Activated T-helper 2 cell treated with anti-CD3 and anti-CD28 coated beads, Interferon-gamma antibody, Interleukin-2, Interleukin-4, amounts not matched to agents 10 μg/mL and 5 μg/mL and 100 μg/mL, durations not matched to agents 14 hours and 24 hours and 36 hours (primary cell): Measurements from ENCODE around the gene EXOSC3. TPM values are rescaled to one million over a fixed set of nuclear protein-coding genes. Genes with fewer than 3 reads are reported as not detected.
"Not testable (repeated sequence)": the region's sequence is repeated elsewhere in the genome, so short reads cannot be mapped to it uniquely, and the experiment has no call there.

Experiments
- DNase-seq: peaks from one replicate; pipeline ENCODE4 v3.0.0; 2021; ENCODE audit warnings: low spot score
- H3K27ac Mint-ChIP-seq: one replicate; pipeline ENCODE4 v1.8.0; 2021; ENCODE audit warnings: mixed read lengths
- H3K27me3 Mint-ChIP-seq: one replicate; pipeline ENCODE4 v1.8.0; 2021; ENCODE audit warnings: low read depth, mixed read lengths
- H3K36me3 Mint-ChIP-seq: one replicate; pipeline ENCODE4 v1.8.0; 2021; ENCODE audit warnings: low read depth, mixed read lengths
- H3K4me1 Mint-ChIP-seq: one replicate; pipeline ENCODE4 v1.8.0; 2021; ENCODE audit warnings: low read depth, mixed read lengths
- H3K4me3 Mint-ChIP-seq: one replicate; pipeline ENCODE4 v1.8.0; 2021; ENCODE audit warnings: low read depth, mild to moderate bottlenecking, moderate library complexity, mixed read lengths
- H3K9me3 Mint-ChIP-seq: one replicate; pipeline ENCODE4 v1.8.0; 2021; ENCODE audit warnings: mixed read lengths
- intact Hi-C: fragments of 100-400 bp; cut with micrococcal nuclease; formaldehyde crosslinking; loops from one replicate; pipeline ENCODE4 v1.15.1; 2023
- total RNA-seq: library from RNA; stranded (reverse); gene quantifications from 2 replicates; pipeline ENCODE4 v1.2.3, GENCODE V29; 2022

The EXOSC3 gene
- total RNA-seq: 85.8 and 86.3 TPM in 2 replicates

DNA sequence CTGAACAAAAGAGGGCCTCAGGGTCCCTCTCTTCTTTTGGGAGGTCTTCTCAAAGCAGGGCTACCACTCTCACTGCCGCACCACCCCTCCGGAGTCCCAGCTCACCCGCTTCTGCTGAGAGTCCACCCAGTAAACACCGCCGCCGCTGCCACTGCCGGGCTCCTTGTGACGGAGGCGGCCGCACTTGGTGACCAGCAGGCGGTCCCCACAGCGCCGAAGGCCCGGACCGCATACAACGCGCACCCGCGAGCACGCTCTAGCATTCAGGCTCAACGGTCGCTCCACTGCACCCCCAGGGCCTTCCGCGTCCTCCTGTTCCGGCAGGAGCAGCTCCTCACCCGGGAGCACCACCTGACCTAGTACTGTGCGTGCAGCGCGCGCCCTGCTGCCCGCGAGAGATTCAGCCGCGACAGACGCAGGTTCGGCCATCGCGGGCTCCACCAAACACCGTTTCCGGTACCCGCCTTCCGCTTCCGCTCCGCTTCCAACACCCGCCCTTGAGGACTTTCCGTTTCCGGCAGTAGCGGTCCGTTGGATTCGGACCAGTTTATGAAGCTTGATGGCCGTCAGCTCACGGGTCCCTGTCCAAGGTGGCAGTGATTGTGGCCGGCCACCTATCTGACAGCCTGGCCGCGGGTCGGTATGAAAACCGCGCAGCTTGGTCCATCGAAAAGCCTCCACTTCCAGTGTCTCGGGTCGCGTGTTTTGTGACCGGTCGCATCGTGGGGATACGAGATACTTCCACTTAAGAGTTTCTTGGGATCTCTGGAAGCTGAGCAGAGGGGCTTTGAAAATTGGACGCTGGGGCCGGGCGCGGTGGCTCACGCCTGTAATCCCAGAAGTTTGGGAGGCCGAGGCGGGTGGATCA is at the start of gene EXOSC3:
Gene EXOSC3 (minus strand): TSS at position 449 of the 868 bp plus-strand sequence. CDS start 20 bp downstream, at position 429.
- DNase-seq: peak; percentile 85
- Mint-ChIP-seq H3K4me1 (peaks cover 29% of the 10 kb centered on the region), H3K4me3 (peak within 1 kb of the TSS; percentile 98), H3K36me3 (peaks cover 44% of the 10 kb centered on the region), H3K27me3 (no peaks in the 10 kb centered on the region), H3K27ac (peak within 1 kb of the TSS; percentile 96), H3K9me3 (no peaks in the 10 kb centered on the region)
- intact Hi-C loops: loop anchor here (1.0 to 10.0 kb wide), 3 partner anchors 15 to 320 kb away; partner anchors contain the start of genes DCAF10, TRMT10B and ZBTB5

DNA sequence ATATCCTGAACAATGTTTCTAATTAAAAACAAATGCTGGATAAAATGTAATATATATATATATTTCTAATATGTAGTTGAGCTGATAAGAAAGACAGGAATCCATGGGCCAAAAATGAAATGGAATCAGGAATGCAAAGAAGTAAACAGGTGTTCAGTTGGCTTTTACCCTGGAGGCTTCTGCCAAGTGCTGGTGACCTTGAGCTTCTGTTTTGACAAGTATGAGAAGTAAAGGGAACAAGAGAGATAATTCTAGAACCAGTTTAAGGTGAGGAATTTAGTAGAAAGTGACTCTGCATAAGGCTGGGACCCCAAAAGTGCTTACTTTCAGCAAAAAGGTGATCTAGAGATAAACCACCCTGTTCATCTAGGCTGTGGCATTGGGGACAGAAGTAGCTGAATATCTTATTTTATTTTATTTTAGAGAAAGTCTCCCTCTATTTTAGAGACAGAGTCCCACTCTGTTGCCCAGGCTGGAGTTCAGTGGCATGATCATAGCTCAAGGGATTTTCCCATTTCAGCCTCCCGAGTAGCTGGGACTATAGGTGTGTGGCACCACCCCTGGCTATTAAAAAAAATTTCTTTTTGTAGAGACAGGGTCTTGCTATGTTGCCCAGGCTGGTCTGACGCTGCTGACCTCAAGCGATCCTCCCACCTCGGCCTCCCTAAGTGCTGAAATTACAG is 42.8 kb upstream of the EXOSC3 start:
- peaks cover 35% of the 10 kb centered on the region for H3K36me3 Mint-ChIP-seq
- peaks cover 6% of the 10 kb centered on the region for H3K9me3 Mint-ChIP-seq
- H3K27me3 Mint-ChIP-seq: no peaks in the 10 kb centered on the region
- intact Hi-C loops: no loop called here
- no peak for DNase-seq
- no peak overlapping the region for H3K4me3 Mint-ChIP-seq
- no peaks in the 10 kb centered on the region for H3K4me1 Mint-ChIP-seq
- H3K27ac Mint-ChIP-seq: no peak overlapping the region

DNA sequence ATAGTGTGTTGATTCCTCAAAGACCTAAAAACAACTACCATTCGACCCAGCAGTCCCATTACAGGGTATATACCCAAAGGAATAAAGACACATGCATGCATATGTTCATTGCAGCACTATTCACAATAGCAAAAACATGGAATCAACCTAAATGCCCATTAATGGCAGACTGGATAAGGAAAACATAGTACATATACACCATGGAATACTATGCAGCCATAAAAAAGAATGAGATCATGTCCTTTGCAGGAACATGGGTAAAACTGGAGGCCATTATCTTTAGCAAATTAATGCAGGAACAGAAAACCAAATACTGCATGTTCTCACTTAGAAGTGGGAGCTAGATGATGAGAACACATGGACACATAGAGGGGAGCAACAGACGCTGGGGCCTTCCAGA is 40.3 kb upstream of the EXOSC3 start:
- H3K4me3 Mint-ChIP-seq, H3K27ac Mint-ChIP-seq, H3K27me3 Mint-ChIP-seq, intact Hi-C loops, DNase-seq, H3K4me1 Mint-ChIP-seq, H3K9me3 Mint-ChIP-seq: not testable (repeated sequence)
- H3K36me3 Mint-ChIP-seq: peaks cover 57% of the 10 kb centered on the region

DNA sequence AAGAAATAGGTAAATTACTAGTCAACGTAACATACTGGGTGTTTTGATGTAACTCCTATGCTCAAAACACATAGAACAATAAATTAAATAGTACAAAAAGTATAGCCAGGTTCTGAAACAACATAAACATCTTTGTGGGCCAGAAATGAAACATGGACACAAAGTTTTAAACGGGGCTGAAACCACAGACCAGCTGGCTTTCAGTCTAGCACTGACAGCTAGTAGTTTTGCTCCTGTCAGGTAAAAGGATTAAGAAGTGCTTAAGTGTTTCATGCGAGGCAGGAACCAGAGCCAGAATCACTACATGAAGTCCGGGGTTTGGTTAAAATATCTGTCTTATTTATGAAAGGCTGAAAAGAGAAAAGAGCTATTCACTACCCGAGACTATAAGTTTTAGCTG is 35.3 kb upstream of the EXOSC3 start:
- Mint-ChIP-seq H3K27ac (no peak overlapping the region), H3K27me3 (no peaks in the 10 kb centered on the region), H3K4me3 (no peak overlapping the region), H3K36me3 (peaks cover 46% of the 10 kb centered on the region), H3K9me3 (peaks cover 6% of the 10 kb centered on the region), H3K4me1 (peaks cover 6% of the 10 kb centered on the region)
- no peak for DNase-seq
- intact Hi-C loops: no loop called here

DNA sequence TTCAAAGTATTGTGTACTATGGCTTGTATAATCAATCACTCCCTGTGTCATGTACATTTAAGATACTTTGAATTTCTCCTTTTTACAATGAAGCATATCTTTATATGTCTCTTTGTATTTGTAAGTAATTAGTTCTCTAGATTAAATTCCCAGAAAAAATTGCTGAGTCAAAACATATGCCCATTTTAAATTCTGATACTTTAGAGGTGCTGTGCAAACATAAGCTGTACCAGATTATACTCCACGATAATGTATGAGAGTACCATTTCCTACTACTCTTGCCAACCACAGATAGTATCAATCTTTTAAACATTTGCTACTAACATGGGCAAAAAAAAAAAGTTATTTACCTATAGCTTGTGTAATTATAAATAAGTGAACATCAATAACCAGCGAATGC is 34.0 kb upstream of the EXOSC3 start:
- Mint-ChIP-seq H3K27ac (no peak overlapping the region), H3K27me3 (no peaks in the 10 kb centered on the region), H3K4me3 (no peak overlapping the region)

DNA sequence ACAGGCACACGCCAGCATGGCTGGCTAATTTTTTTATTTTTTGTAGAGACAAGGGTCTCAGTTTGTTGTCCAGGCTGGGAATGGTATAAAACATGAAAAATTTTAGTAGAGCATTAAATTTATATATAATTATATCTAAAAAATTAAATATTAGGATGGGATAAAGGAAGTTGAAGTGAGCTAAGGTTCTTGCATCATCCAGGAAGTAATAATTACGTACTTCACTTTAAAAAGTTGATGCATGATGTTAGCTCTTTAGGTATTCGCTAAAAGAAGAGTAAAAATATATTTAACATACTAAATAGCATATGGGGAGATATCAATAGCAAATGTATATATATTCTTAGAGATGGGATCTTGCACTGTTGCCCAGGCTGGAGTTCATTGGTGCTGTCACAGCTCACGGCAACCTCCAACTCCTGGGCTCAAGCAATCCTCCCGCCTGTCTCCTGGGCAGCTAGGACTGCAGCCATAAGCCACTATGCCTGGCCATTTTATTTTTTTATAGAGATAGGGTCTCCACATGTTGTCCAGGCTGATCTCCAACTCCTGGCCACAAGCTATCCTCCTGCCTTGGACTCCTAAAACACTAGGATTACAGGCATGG is 28.0 kb upstream of the EXOSC3 start:
- H3K27ac Mint-ChIP-seq: no peak overlapping the region
- H3K9me3 Mint-ChIP-seq: no peaks in the 10 kb centered on the region
- intact Hi-C loops: no loop called here
- H3K4me3 Mint-ChIP-seq: no peak overlapping the region
- H3K4me1 Mint-ChIP-seq: peaks cover 11% of the 10 kb centered on the region
- peaks cover 28% of the 10 kb centered on the region for H3K36me3 Mint-ChIP-seq
- no peaks in the 10 kb centered on the region for H3K27me3 Mint-ChIP-seq
- DNase-seq: no peak

More for the DNA sequence above, 34.0 kb upstream of the EXOSC3 start:
- intact Hi-C loops: no loop called here
- no peaks in the 10 kb centered on the region for H3K9me3 Mint-ChIP-seq
- no peak for DNase-seq
- peaks cover 6% of the 10 kb centered on the region for H3K4me1 Mint-ChIP-seq
- H3K36me3 Mint-ChIP-seq: peaks cover 35% of the 10 kb centered on the region

DNA sequence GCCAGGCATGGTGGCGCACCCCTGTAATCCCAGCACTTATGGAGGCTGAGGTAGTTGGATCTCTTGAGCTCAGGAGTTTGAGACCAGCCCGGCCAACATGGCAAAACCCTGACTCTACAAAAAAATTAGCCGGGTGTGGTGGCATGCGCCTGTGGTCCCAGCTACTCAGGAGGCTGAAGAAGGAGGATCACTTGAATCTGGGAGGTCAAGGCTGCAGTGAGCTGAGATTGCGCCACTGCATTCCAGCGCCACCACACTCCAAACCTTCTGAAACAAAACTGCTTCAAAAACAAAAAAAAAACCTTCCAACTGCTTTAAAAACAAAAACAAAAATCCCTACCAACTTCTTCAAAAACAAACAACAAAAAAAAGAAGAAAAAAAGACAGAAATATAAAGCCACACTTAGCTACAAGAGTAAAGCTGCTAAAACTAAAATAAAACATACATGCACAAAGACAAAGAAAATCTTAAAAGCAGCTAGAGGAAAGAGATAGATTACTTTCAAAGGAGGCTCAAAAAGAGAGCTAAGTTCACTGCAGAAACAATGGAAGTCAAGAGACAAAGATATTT is 27.1 kb upstream of the EXOSC3 start:
- intact Hi-C loops: no loop called here
- Mint-ChIP-seq H3K27ac (no peak overlapping the region), H3K36me3 (peaks cover 34% of the 10 kb centered on the region), H3K27me3 (no peaks in the 10 kb centered on the region), H3K4me1 (peaks cover 12% of the 10 kb centered on the region), H3K4me3 (no peak overlapping the region), H3K9me3 (no peaks in the 10 kb centered on the region)
- no peak for DNase-seq

DNA sequence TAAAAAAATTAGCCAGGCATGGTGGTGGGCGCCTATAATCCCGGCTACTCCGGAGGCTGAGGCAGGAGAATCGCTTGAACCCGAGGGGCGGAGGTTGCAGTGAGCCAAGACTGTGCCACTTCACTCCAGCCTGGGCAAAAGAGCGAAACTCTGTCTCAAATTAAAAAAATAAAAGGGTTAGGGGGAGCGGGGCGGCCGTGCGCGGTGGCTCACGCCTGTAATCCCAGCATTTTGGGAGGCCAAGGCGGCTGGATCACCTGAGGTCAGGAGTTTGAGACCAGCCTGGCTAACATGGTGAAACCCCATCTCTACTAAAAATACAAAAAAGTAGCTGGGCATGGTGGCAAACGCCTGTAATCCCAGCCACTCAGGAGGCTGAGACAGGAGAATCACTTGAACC is 24.8 kb upstream of the EXOSC3 start:
- H3K36me3 Mint-ChIP-seq: peaks cover 45% of the 10 kb centered on the region
- H3K27ac Mint-ChIP-seq, H3K27me3 Mint-ChIP-seq, H3K4me3 Mint-ChIP-seq, DNase-seq, intact Hi-C loops, H3K9me3 Mint-ChIP-seq: not testable (repeated sequence)
- H3K4me1 Mint-ChIP-seq: peaks cover 18% of the 10 kb centered on the region

DNA sequence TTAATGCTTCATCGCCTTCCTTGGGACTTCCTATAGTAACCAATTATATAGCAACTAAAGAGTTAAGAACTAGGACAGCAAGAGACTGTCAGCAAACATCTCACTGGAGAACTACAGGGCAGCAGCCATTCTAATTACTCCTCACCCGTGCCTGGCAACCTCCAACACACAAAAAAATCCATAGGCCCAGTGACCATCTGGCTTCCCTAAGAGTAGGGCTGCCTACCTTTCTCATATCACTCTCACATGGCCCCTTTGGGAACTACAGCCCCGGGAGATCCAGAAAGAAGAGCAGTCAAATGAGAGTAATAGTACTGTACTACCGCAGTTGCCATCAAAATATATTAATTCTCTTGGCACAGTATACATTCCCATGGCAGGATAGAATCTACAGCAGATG is 21.4 kb upstream of the EXOSC3 start:
- Mint-ChIP-seq H3K36me3 (peaks cover 42% of the 10 kb centered on the region), H3K27me3 (no peaks in the 10 kb centered on the region), H3K4me3 (no peak overlapping the region), H3K9me3 (no peaks in the 10 kb centered on the region), H3K4me1 (peaks cover 26% of the 10 kb centered on the region), H3K27ac (no peak overlapping the region)
- no peak for DNase-seq
- intact Hi-C loops: no loop called here

DNA sequence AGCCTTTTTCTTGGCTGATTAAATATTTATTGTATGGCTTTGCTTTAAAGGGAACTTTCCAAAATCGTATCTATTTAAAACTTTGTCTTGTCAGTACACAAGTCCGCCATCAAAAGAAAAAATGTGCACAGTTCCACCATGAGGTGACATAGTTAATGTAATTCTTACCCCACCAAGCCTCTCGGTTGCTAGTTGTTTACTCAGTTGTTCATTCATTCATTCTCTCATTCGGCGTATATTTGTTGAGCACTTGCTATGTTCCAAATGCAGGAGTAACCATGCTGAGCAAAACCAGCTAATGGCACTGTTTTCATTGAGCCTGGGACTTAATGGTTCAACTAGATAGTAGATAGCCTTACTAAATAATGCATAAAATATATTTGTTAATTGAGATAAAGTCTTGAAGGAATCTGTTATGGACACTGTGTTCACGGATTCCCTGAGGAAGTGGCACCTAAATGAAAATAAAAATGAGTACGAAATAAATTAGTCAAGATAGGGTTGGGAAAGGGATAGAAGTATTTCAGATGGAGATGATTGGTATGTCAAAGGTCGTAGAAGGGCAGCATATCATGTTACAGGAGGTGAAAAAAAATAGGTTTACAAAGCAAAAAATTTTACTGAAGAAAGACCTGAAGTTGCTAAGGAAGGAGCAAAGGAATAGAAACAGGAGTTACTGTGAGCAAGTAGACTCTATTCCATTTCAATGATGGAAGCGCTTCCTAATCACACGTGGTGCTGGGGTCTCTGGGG is 17.3 kb upstream of the EXOSC3 start:
- H3K27ac Mint-ChIP-seq: peak overlapping the region; percentile 46
- no peaks in the 10 kb centered on the region for H3K9me3 Mint-ChIP-seq
- DNase-seq: no peak
- no peaks in the 10 kb centered on the region for H3K27me3 Mint-ChIP-seq
- peaks cover 31% of the 10 kb centered on the region for H3K36me3 Mint-ChIP-seq
- H3K4me1 Mint-ChIP-seq: peaks cover 34% of the 10 kb centered on the region
- intact Hi-C loops: loop anchor here (2.0 kb wide), 2 partner anchors 49 to 209 kb away; partner anchors contain the start of genes TOMM5 and TRMT10B
- peak overlapping the region; percentile 89 for H3K4me3 Mint-ChIP-seq

DNA sequence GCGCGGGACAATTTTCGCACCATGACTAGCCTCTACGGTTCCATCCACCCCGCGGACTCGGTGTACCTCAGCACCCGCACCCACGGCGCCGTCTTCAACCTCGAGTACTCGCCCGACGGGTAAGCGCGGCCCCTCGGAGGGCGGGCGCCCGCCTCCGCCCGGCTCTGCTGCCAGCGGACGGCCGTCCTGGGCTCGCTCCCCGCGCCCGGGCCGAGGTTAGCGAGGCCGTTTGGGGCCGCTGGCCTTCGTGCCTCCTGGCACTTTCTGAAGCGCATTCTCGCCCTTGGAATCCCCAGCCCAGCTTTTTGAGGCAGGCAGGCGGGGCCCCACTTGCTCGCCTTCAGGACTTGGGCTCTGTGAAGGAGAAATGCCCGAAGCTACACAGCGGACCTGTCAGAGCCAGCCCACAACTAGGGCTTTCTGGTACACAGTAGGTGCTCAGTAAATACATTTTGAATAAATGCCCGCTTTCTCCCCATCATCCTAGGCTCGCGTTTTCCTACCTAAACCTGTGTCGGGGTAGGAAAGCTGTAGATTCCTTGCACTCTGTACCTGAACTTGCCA is 16.5 kb upstream of the EXOSC3 start:
- H3K9me3 Mint-ChIP-seq: no peaks in the 10 kb centered on the region
- intact Hi-C loops: loop anchor here (2.0 kb wide), 2 partner anchors 49 to 209 kb away; partner anchors contain the start of genes TOMM5 and TRMT10B
- peaks cover 25% of the 10 kb centered on the region for H3K36me3 Mint-ChIP-seq
- no peaks in the 10 kb centered on the region for H3K27me3 Mint-ChIP-seq
- H3K4me3 Mint-ChIP-seq: peak overlapping the region; percentile 89
- DNase-seq: no peak
- peaks cover 32% of the 10 kb centered on the region for H3K4me1 Mint-ChIP-seq
- peak overlapping the region; percentile 46 for H3K27ac Mint-ChIP-seq
